Heart right ventricle (tissue), 16 donors: Measurements from ENCODE around the gene LRRC56. TPM values are rescaled to one million over a fixed set of nuclear protein-coding genes. Genes with fewer than 3 reads are reported as not detected.

Experiments
- ATAC-seq, 8 donors: fragments of 200-7000 bp; cut with Tn5 transposase; one replicate each; pipeline ENCODE4 v1.9.1; 2020; ENCODE audit warnings: mild to moderate bottlenecking in 8 of 8, moderate library complexity in 8 of 8, moderate number of reproducible peaks in 1 of 8
- DNase-seq, 2 donors: peaks; one replicate each; pipeline ENCODE4 v3.0.0-alpha.2; 2020
- H3K27ac ChIP-seq, 10 donors: fragments of 200-600 bp; sonication (generic) in 2 of 10; one replicate each; pipeline versions ENCODE4 v1.5.0 to v1.8.0; 2020 to 2022; ENCODE audit warnings: mild to moderate bottlenecking in 3 of 10
- H3K27me3 ChIP-seq, 7 donors: fragments of 200-600 bp; one replicate each; pipeline ENCODE4 v1.8.0; 2021 to 2022; ENCODE audit warnings: mild to moderate bottlenecking in 2 of 7
- H3K36me3 ChIP-seq, 9 donors: fragments of 200-600 bp; sonication (generic) in 1 of 9; one replicate each; pipeline versions ENCODE4 v1.5.0 to v1.8.0; 2020 to 2022; ENCODE audit warnings: mild to moderate bottlenecking in 2 of 9
- H3K4me1 ChIP-seq, 9 donors: fragments of 200-600 bp; sonication (generic) in 1 of 9; one replicate each; pipeline versions ENCODE4 v1.5.0 to v1.8.0; 2020 to 2022; ENCODE audit warnings: mild to moderate bottlenecking in 4 of 9
- H3K4me3 ChIP-seq, 10 donors: fragments of 200-600 bp; sonication (generic) in 2 of 10; one replicate each; pipeline versions ENCODE4 v1.5.0 to v1.8.0; 2020 to 2022; ENCODE audit warnings: mild to moderate bottlenecking in 7 of 10, moderate library complexity in 2 of 10
- H3K9me3 ChIP-seq, 11 donors: fragments of 200-600 bp in 10 of 11; sonication (generic) in 2 of 11; one replicate each; pipeline versions ENCODE4 v1.5.0 to v1.8.0; 2013 to 2022; ENCODE audit warnings: mild to moderate bottlenecking in 2 of 11, control low read depth in 1 of 11, moderate library complexity in 1 of 11
- CTCF ChIP-seq, 9 donors: fragments of 200-600 bp; sonication (generic) in 2 of 9; IDR thresholded peaks; one replicate each; pipeline versions ENCODE4 v1.5.0 to v1.8.0; 2021 to 2022; ENCODE audit warnings: antibody characterized with exemption in 9 of 9, mild to moderate bottlenecking in 5 of 9, moderate library complexity in 1 of 9
- WGBS, 2 donors: extraction: QIAGEN DNeasy Blood & Tissue Kit; methylation state at CpG; one replicate each; pipeline ENCODE4 v1.1.7; 2013; ENCODE audit warnings: inconsistent platforms in 1 of 2; 5-methylcytosine and 5-hydroxymethylcytosine counted together
- intact Hi-C, 10 donors: fragments of 100-400 bp; cut with DNase I; formaldehyde crosslinking; loops; one replicate each; pipeline versions ENCODE4 v1.11.1 to v1.14.2; 2022
- polyA plus RNA-seq, 2 donors: library from polyadenylated mRNA; stranded (reverse); fragments of 200-250 nt; gene quantifications; one replicate each; pipeline ENCODE4 v1.2.3, GENCODE V29; 2013
- total RNA-seq, 10 donors: library from RNA; stranded (reverse); fragmentation: NEBNext Ultra II Directional in 3 of 10; extraction: Animal tissue kit (Norgen Biotek cat#: 25700) in 3 of 10; gene quantifications; one replicate each; pipeline versions ENCODE4 v1.2.1 to v1.2.4, GENCODE V29; 2021 to 2023
- donor health status: Arrhythmogenic right ventricular cardiomyopathy.
- donor health status: ischemic (EF 13 %, LVEDD 7.1; RV severe dilation, severe dysfunction).
- donor health status: healthy with polysubstance abuse.
- donor health status: DM: no; HTN: yes; CAD: no.
- donor health status: DM: no; HTN: no; CAD: no.
- donor health status: ischemic (EF 25% LVEDD 6.9; RV normal size, moderate dysfunction).
- donor health status: ischemic (EF 25% LVEDD 5.7; RV mildly dilated, moderate dysfunction).
- donor health status: healthy.
- donor health status: DM: yes; HTN: yes; CAD: no.
- donor health status: Ischemic cardiomyopathy.
- donor health status: ischemic (EF 35%, LVEDD 5.7; RV mildly dilated, moderate dysfunction).
- donor health status: nonischemic (EF 11% LVEDD 7.7; RV severe dilation, severe dysfunction).
- donor health status: DM: yes; HTN: yes; CAD: no.
- donor health status: PGD.
- donor health status: ischemic (EF 29% LVEDD 5.4; RV normal size, mild dysfunction).
- donor health status: nonischemic (EF 23%, LVEDD 6.1; RV moderate dilation, normal function).

The LRRC56 gene
- total and polyA plus RNA-seq, 12 donors = 0.13 to 0.49 (median 0.21) TPM; not detected in 2

GRCh38 chr11:488579-488978 lies 48.7 kb upstream of the LRRC56 start:
- WGBS, 2 donors = 94 to 96% methylated on average over 19 of the region's 19 CpGs
- Histone ChIP-seq H3K27ac (no peak overlapping the region), H3K27me3 (no peaks in the 10 kb centered on the region), H3K4me1 (no peaks in the 10 kb centered on the region), H3K9me3 (no peaks in the 10 kb centered on the region), H3K36me3 (peaks cover 0 to 55% (median 11%) of the 10 kb centered on the region in 9 donors), H3K4me3 (no peak overlapping the region)
- no peak for TF ChIP-seq CTCF (IDR thresholded peaks at IDR 0.05)
- no peak for DNase-seq
- intact Hi-C loops = no loop called here
- no peak for ATAC-seq

GRCh38 chr11:488992-489391 lies 48.3 kb upstream of the LRRC56 start:
- no peak for TF ChIP-seq CTCF (IDR thresholded peaks at IDR 0.05)
- no peaks in the 10 kb centered on the region for H3K27me3 ChIP-seq
- H3K4me3 ChIP-seq = no peak overlapping the region
- 95% methylated on average over 17 to 19 of the region's 19 CpGs for WGBS, 2 donors
- H3K9me3 ChIP-seq = no peaks in the 10 kb centered on the region
- no peak overlapping the region for H3K27ac ChIP-seq
- H3K36me3 ChIP-seq = peaks cover 0 to 59% (median 11%) of the 10 kb centered on the region in 9 donors
- no peak for DNase-seq
- no peaks in the 10 kb centered on the region for H3K4me1 ChIP-seq
- intact Hi-C loops = no loop called here
- ATAC-seq = no peak

GRCh38 chr11:489610-490185 lies 47.6 kb upstream of the LRRC56 start:
- 94 to 95% methylated on average over 37 of the region's 37 CpGs for WGBS, 2 donors
- Histone ChIP-seq H3K4me1 (no peaks in the 10 kb centered on the region), H3K27me3 (no peaks in the 10 kb centered on the region), H3K27ac (no peak overlapping the region), H3K36me3 (peaks cover 0 to 66% (median 17%) of the 10 kb centered on the region in 9 donors), H3K9me3 (no peaks in the 10 kb centered on the region), H3K4me3 (no peak overlapping the region)
- intact Hi-C loops = no loop called here
- ATAC-seq (no peak), DNase-seq (no peak)
- TF ChIP-seq CTCF (IDR thresholded peaks at IDR 0.05) = no peak

GRCh38 chr11:490186-490929 lies 47.0 kb upstream of the LRRC56 start:
- H3K9me3 ChIP-seq = no peaks in the 10 kb centered on the region
- no peak overlapping the region for H3K27ac ChIP-seq
- TF ChIP-seq CTCF (IDR thresholded peaks at IDR 0.05) = no peak
- H3K27me3 ChIP-seq = no peaks in the 10 kb centered on the region
- intact Hi-C loops = no loop called here
- H3K36me3 ChIP-seq = peaks cover 0 to 72% (median 21%) of the 10 kb centered on the region in 9 donors
- WGBS, 2 donors = 94 to 95% methylated on average over 38 of the region's 38 CpGs
- DNase-seq (no peak), ATAC-seq (no peak)
- H3K4me3 ChIP-seq = no peak overlapping the region
- H3K4me1 ChIP-seq = peaks cover 0 to 4% (median 0%) of the 10 kb centered on the region in 9 donors
